DOHH2 (cell line): ENCODE results near the gene HIC2.
"Not testable (repeated sequence)": the region's sequence is repeated elsewhere in the genome, so short reads cannot be mapped to it uniquely, and the experiment has no call there.

Source experiments
- H3F3A ChIP-seq: fragments of 200-600 bp; sonication (generic), shearing (Covaris generic); 2 replicates; pipeline ENCODE4 v1.6.0; 2016; ENCODE audit warnings: antibody characterized with exemption, mild to moderate bottlenecking; ENCODE audit not compliant: control insufficient read depth, insufficient read depth
- H3K27ac ChIP-seq: fragments of 200-600 bp; sonication (generic); 2 replicates; pipeline ENCODE4 v1.5.1; 2014; ENCODE audit warnings: low read depth, mild to moderate bottlenecking, low read length, moderate library complexity
- H3K27me3 ChIP-seq: fragments of 200-600 bp; sonication (generic); 2 replicates; pipeline ENCODE4 v1.6.1; 2014; ENCODE audit warnings: mild to moderate bottlenecking, low read length, mixed read lengths; ENCODE audit not compliant: control insufficient read depth
- H3K36me3 ChIP-seq: fragments of 200-600 bp; sonication (generic); 2 replicates; pipeline ENCODE4 v1.6.1; 2014; ENCODE audit warnings: mild to moderate bottlenecking, low read length, moderate library complexity, mixed read lengths; ENCODE audit not compliant: control insufficient read depth
- H3K4me1 ChIP-seq: fragments of 200-600 bp; sonication (generic); 2 replicates; pipeline ENCODE4 v1.6.1; 2014; ENCODE audit warnings: mild to moderate bottlenecking, low read length, mixed read lengths; ENCODE audit not compliant: control insufficient read depth
- H3K4me2 ChIP-seq: fragments of 200-600 bp; sonication (generic); 2 replicates; pipeline ENCODE4 v1.6.0; 2014; ENCODE audit warnings: mild to moderate bottlenecking, low read length, moderate library complexity
- H3K4me3 ChIP-seq: fragments of 200-600 bp; sonication (generic); 2 replicates; pipeline ENCODE4 v1.5.1; 2014; ENCODE audit warnings: mild to moderate bottlenecking, low read length, mixed read lengths
- H3K79me2 ChIP-seq: fragments of 200-600 bp; sonication (generic); 2 replicates; pipeline ENCODE4 v1.6.1; 2014; ENCODE audit warnings: mild to moderate bottlenecking, low read length, mixed read lengths; ENCODE audit not compliant: control insufficient read depth
- H3K9me2 ChIP-seq: fragments of 200-600 bp; sonication (generic); replicated peaks from 2 replicates; pipeline ENCODE4 v1.6.1; 2014; ENCODE audit warnings: mild to moderate bottlenecking, low read length, mixed read lengths; ENCODE audit not compliant: control insufficient read depth
- H3K9me3 ChIP-seq: fragments of 200-600 bp; sonication (generic); 2 replicates; pipeline ENCODE4 v1.6.1; 2014; ENCODE audit warnings: antibody characterized with exemption, low read length, mixed read lengths; ENCODE audit not compliant: control insufficient read depth, insufficient read depth
- H4K20me1 ChIP-seq: fragments of 200-600 bp; sonication (generic); 2 replicates; pipeline ENCODE4 v1.6.0; 2014; ENCODE audit warnings: low read depth, mild to moderate bottlenecking, antibody characterized with exemption, low read length, moderate library complexity; ENCODE audit not compliant: control insufficient read depth, insufficient read depth

HIC2 gene

GRCh38 chr22:21420180-21420763, 3.1 kb downstream of the HIC2 start:
- H3K4me1 ChIP-seq, H3K79me2 ChIP-seq, H3K27ac ChIP-seq, H3K4me3 ChIP-seq, H4K20me1 ChIP-seq, H3K27me3 ChIP-seq, H3F3A ChIP-seq, H3K9me2 ChIP-seq, H3K36me3 ChIP-seq, H3K4me2 ChIP-seq, H3K9me3 ChIP-seq: not testable (repeated sequence)

- not testable (repeated sequence) for H3F3A ChIP-seq, H3K27ac ChIP-seq, H3K9me3 ChIP-seq, H3K4me3 ChIP-seq, H3K4me1 ChIP-seq, H3K36me3 ChIP-seq, H3K27me3 ChIP-seq, H3K79me2 ChIP-seq, H4K20me1 ChIP-seq, H3K9me2 ChIP-seq, H3K4me2 ChIP-seq
Measured at GRCh38 chr22:21424084-21424709, 7.0 kb downstream of the HIC2 start.

GRCh38 chr22:21434378-21435233, 17.4 kb downstream of the HIC2 start:
- H3K4me2 ChIP-seq, H3K27ac ChIP-seq, H3F3A ChIP-seq, H3K4me1 ChIP-seq, H4K20me1 ChIP-seq, H3K9me3 ChIP-seq, H3K27me3 ChIP-seq, H3K4me3 ChIP-seq, H3K36me3 ChIP-seq, H3K9me2 ChIP-seq, H3K79me2 ChIP-seq: not testable (repeated sequence)

GRCh38 chr22:21435998-21436810, 19.0 kb downstream of the HIC2 start:
- H3K79me2 ChIP-seq, H3F3A ChIP-seq, H3K4me3 ChIP-seq, H4K20me1 ChIP-seq, H3K9me3 ChIP-seq, H3K27me3 ChIP-seq, H3K27ac ChIP-seq, H3K36me3 ChIP-seq, H3K4me1 ChIP-seq, H3K9me2 ChIP-seq, H3K4me2 ChIP-seq: not testable (repeated sequence)

GRCh38 chr22:21438013-21438412, 20.8 kb downstream of the HIC2 start:
- not testable (repeated sequence) for H3K79me2 ChIP-seq, H3K27ac ChIP-seq, H3K4me3 ChIP-seq, H3K36me3 ChIP-seq, H3K4me2 ChIP-seq, H4K20me1 ChIP-seq, H3K9me3 ChIP-seq, H3K27me3 ChIP-seq, H3K9me2 ChIP-seq, H3F3A ChIP-seq, H3K4me1 ChIP-seq

GRCh38 chr22:21440018-21440636, 23.0 kb downstream of the HIC2 start:
- H4K20me1 ChIP-seq, H3F3A ChIP-seq, H3K9me3 ChIP-seq, H3K4me3 ChIP-seq, H3K4me1 ChIP-seq, H3K9me2 ChIP-seq, H3K79me2 ChIP-seq, H3K36me3 ChIP-seq, H3K4me2 ChIP-seq, H3K27ac ChIP-seq, H3K27me3 ChIP-seq: not testable (repeated sequence)

- H3K4me3 ChIP-seq, H3K36me3 ChIP-seq, H3K9me3 ChIP-seq, H3K27me3 ChIP-seq, H3F3A ChIP-seq, H3K4me2 ChIP-seq, H3K9me2 ChIP-seq, H3K79me2 ChIP-seq, H4K20me1 ChIP-seq, H3K27ac ChIP-seq, H3K4me1 ChIP-seq: not testable (repeated sequence)
Measured at GRCh38 chr22:21440676-21441075, 23.5 kb downstream of the HIC2 start.
